Astrocyte of the cerebellum (primary cell): Measurements from ENCODE around the gene SUSD5.

Source experiments
- DNase-seq: peaks from one replicate; pipeline ENCODE4 v3.0.0-alpha.2; 2011; ENCODE audit warnings: low read depth
- H3K4me3 ChIP-seq: 2 replicates; pipeline ENCODE4 v1.5.1; 2011; ENCODE audit warnings: mild to moderate bottlenecking, low read depth, low read length, moderate library complexity
- in situ Hi-C: cut with HindIII; loops from 2 replicates; pipeline ENCODE4 v1.10.0; 2017; ENCODE audit warnings: low sequenced_read_pairs
- TF ChIP-seq, protein P1 (sequence below): IDR thresholded peaks from 2 replicates; pipeline ENCODE4 v1.5.1; 2012; ENCODE audit warnings: low read length, low read depth, moderate library complexity, mild to moderate bottlenecking; ENCODE audit errors: missing control alignments

Gene SUSD5

DNA sequence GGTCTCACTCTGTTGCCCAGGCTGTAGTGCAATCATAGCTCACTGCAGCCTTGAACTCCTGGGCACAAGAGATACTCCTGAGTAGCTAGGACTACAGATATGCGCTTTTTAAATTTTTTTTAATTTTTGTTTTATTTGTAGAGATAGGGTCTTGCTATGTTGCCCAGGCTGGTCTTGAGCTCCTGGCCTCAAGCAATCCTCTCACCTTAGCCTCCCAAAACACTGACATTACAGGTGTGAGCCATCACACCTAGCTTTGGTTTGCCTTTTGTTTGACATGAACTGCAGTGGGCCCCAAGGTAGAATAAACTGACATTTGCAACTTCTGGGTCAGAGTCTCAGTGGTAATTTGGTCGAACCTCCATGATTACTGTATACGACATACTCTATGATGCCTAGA lies 113.8 kb downstream of the SUSD5 start:
- TF ChIP-seq, protein P1, sequence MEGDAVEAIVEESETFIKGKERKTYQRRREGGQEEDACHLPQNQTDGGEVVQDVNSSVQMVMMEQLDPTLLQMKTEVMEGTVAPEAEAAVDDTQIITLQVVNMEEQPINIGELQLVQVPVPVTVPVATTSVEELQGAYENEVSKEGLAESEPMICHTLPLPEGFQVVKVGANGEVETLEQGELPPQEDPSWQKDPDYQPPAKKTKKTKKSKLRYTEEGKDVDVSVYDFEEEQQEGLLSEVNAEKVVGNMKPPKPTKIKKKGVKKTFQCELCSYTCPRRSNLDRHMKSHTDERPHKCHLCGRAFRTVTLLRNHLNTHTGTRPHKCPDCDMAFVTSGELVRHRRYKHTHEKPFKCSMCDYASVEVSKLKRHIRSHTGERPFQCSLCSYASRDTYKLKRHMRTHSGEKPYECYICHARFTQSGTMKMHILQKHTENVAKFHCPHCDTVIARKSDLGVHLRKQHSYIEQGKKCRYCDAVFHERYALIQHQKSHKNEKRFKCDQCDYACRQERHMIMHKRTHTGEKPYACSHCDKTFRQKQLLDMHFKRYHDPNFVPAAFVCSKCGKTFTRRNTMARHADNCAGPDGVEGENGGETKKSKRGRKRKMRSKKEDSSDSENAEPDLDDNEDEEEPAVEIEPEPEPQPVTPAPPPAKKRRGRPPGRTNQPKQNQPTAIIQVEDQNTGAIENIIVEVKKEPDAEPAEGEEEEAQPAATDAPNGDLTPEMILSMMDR, result no peak
- no peak for DNase-seq
- no peak overlapping the region for H3K4me3 ChIP-seq
- in situ Hi-C loops, result no loop called here

DNA sequence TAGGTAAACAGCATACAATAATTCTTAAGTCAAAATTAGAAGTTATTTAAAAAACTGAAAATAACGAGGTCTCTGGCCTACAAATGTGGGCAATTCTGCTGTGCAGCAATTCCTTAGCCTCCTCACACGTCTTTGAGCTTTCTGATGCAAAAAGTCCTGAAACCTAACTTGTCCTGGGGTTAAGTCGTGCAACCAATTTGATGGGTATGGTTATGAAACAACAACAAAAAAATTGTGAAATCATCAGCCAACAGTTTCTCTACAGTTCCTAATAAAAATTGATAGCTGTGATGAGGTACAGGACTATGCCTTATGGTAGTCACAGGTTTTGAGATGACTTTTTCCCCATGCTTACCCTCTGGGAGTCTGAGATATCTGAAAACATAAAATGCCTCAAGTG lies 115.1 kb downstream of the SUSD5 start:
- TF ChIP-seq, protein P1, result no peak
- no peak overlapping the region for H3K4me3 ChIP-seq
- in situ Hi-C loops, result no loop called here
- DNase-seq, result no peak

DNA sequence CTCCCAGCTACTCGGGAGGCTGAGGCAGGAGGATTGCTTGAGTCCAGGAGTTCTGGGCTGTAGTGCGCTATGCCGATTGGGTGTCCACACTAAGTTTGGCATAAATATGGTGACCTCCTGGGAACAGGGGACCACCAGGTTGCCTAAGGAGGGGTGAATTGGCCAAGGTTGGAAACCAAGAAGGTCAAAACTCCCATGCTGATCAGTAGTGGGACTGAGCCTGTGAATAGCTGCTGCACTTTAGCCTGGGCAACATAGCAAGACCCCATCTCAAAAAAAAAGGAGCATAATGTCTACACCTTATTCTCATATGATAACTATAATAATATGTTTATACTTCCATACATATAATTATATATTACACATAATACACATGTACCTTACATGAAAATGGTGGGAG lies 115.6 kb downstream of the SUSD5 start:
- H3K4me3 ChIP-seq, result no peak overlapping the region
- no peak for DNase-seq
- in situ Hi-C loops, result no loop called here
- TF ChIP-seq, protein P1, result no peak

DNA sequence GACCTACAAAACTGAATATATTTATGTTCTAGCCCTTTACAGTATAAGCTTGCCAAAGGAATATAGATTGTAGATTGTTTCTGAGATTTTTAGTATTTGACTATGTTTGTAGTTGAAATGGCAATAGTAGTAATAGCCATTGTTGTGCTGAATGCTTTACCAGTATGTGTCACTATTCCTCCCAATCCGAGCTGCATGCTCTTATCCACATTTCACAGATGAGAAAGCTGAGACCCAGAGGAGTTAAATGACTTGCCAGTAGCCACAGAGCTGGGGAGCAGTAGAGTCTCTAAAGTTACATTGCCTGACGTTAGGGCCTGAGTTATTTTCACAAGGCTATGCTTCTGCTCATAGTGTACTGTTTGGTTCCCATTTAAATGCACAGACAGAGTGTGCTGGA lies 118.4 kb downstream of the SUSD5 start:
- no peak overlapping the region for H3K4me3 ChIP-seq
- in situ Hi-C loops, result no loop called here
- no peak for DNase-seq
- TF ChIP-seq, protein P1, result no peak
